Uterus (tissue), 2 donors: ENCODE measurements around the gene KCTD19.

Experiments
- POLR2A ChIP-seq, 2 donors: fragments of 450-650 bp; IDR thresholded peaks; one replicate each; pipeline ENCODE4 v1.6.1; 2016; ENCODE audit warnings: antibody characterized with exemption in 2 of 2, mild to moderate bottlenecking in 1 of 2, moderate library complexity in 1 of 2
- TF ChIP-seq, protein P1 (sequence below), 4 experiments: fragments of 200-600 bp in 2 of 4; fragments of 450-650 bp in 2 of 4; sonication (generic) in 2 of 4; IDR thresholded peaks; one replicate each; pipeline ENCODE4 v1.5.1; 2016 to 2019; ENCODE audit warnings: antibody characterized with exemption in 4 of 4, mild to moderate bottlenecking in 2 of 4, moderate library complexity in 1 of 4

DNA sequence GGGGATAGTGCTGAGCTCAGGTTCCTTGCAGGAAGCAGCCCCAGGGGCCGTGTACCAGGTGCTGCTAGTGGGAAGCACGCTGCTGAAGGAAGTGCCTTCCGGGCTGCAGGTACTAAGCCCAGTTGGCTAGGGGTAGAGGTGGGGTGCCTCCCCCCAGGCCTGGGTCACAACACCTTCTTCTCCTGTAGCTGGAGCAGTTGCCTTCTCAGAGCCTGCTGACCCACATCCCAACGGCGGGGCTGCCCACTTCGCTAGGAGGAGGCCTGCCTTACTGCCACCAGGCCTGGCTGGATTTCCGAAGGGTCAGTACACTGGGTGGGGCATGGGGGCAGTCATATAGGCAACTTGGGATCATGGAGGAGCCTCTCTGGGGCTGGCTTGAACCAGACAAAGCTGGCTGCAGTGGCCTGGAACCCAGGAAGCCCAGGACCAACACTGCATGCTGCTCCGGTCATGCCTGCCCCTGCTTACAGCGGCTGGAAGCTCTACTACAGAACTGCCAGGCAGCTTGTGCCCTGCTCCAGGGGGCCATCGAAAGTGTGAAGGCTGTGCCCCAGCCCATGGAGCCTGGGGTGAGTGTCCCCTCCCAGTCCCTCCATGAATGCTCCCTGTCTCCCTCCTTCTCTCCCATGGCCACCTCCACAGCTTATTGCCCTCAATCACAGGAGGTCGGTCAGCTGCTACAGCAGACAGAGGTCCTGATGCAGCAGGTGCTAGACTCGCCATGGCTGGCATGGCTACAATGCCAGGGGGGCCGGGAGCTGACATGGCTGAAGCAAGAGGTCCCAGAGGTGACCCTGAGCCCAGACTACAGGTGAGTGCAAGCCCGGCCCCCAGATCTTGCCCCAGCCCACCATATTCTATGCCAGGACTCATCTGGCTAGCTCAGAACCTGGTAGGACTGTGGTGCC lies 44.8 kb downstream of the KCTD19 start:
- no peak for TF ChIP-seq POLR2A (IDR thresholded peaks at IDR 0.05)
- TF ChIP-seq, protein P1, sequence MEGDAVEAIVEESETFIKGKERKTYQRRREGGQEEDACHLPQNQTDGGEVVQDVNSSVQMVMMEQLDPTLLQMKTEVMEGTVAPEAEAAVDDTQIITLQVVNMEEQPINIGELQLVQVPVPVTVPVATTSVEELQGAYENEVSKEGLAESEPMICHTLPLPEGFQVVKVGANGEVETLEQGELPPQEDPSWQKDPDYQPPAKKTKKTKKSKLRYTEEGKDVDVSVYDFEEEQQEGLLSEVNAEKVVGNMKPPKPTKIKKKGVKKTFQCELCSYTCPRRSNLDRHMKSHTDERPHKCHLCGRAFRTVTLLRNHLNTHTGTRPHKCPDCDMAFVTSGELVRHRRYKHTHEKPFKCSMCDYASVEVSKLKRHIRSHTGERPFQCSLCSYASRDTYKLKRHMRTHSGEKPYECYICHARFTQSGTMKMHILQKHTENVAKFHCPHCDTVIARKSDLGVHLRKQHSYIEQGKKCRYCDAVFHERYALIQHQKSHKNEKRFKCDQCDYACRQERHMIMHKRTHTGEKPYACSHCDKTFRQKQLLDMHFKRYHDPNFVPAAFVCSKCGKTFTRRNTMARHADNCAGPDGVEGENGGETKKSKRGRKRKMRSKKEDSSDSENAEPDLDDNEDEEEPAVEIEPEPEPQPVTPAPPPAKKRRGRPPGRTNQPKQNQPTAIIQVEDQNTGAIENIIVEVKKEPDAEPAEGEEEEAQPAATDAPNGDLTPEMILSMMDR (IDR thresholded peaks at IDR 0.05) = no peak
